Measurements from ENCODE around the gene CFAP141. TPM values are rescaled to one million over a fixed set of nuclear protein-coding genes. Genes with fewer than 3 reads are reported as not detected.
"Not testable (repeated sequence)": the region's sequence is repeated elsewhere in the genome, so short reads cannot be mapped to it uniquely, and the experiment has no call there.

CFAP141 gene
- total RNA-seq, 1 experiment from 2014 or later, result not detected

GRCh38 chr1:154220970-154221277, 14.8 kb upstream of the CFAP141 start:
- Histone ChIP-seq H3K27me3 (ENCODE audit: control insufficient read depth, insufficient read depth, low read length) (no peaks in the 10 kb centered on the region), H3K4me3 (ENCODE audit: insufficient read depth, low read depth, low read length) (peak overlapping the region; percentile 93), H3K36me3 (replicated peaks; ENCODE audit: control insufficient read depth, insufficient read depth, low read length) (peaks cover 15% of the 10 kb centered on the region)
- no peak for DNase-seq

GRCh38 chr1:154220071-154220969, 14.2 kb upstream of the CFAP141 start, which contains the start of gene UBAP2L:
UBAP2L (plus strand) TSS chr1:154220955; CDS start chr1:154225124, 4,169 bp downstream.
- Histone ChIP-seq H3K4me3 (ENCODE audit: insufficient read depth, low read depth, low read length) (peak within 1 kb of the TSS; percentile 99), H3K27me3 (ENCODE audit: control insufficient read depth, insufficient read depth, low read length) (no peaks in the 10 kb centered on the region), H3K36me3 (replicated peaks; ENCODE audit: control insufficient read depth, insufficient read depth, low read length) (peaks cover 12% of the 10 kb centered on the region)
- peak; percentile 96 for DNase-seq

GRCh38 chr1:154219541-154219940, 13.4 kb upstream of the CFAP141 start:
- Histone ChIP-seq H3K4me3 (ENCODE audit: insufficient read depth, low read depth, low read length) (peak overlapping the region; percentile 99), H3K36me3 (replicated peaks; ENCODE audit: control insufficient read depth, insufficient read depth, low read length) (peaks cover 10% of the 10 kb centered on the region), H3K27me3 (ENCODE audit: control insufficient read depth, insufficient read depth, low read length) (no peaks in the 10 kb centered on the region)
- no peak for DNase-seq

- H3K4me3 ChIP-seq (ENCODE audit: insufficient read depth, low read depth, low read length), result no peak overlapping the region
- H3K27me3 ChIP-seq (ENCODE audit: control insufficient read depth, insufficient read depth, low read length), result no peaks in the 10 kb centered on the region
- DNase-seq, result no peak
- peaks cover 15% of the 10 kb centered on the region for H3K36me3 ChIP-seq (replicated peaks; ENCODE audit: control insufficient read depth, insufficient read depth, low read length)
Observed at GRCh38 chr1:154218545-154218944, 12.4 kb upstream of the CFAP141 start.

- Histone ChIP-seq H3K27me3 (ENCODE audit: control insufficient read depth, insufficient read depth, low read length) (no peaks in the 10 kb centered on the region), H3K4me3 (ENCODE audit: insufficient read depth, low read depth, low read length) (no peak overlapping the region), H3K36me3 (replicated peaks; ENCODE audit: control insufficient read depth, insufficient read depth, low read length) (peaks cover 31% of the 10 kb centered on the region)
- no peak for DNase-seq
Observed at GRCh38 chr1:154213274-154213673, 7.1 kb upstream of the CFAP141 start.

GRCh38 chr1:154212083-154212482, 6.0 kb upstream of the CFAP141 start:
- DNase-seq, result no peak
- H3K36me3 ChIP-seq (replicated peaks; ENCODE audit: control insufficient read depth, insufficient read depth, low read length), result peaks cover 35% of the 10 kb centered on the region
- no peaks in the 10 kb centered on the region for H3K27me3 ChIP-seq (ENCODE audit: control insufficient read depth, insufficient read depth, low read length)
- H3K4me3 ChIP-seq (ENCODE audit: insufficient read depth, low read depth, low read length), result no peak overlapping the region

- no peak overlapping the region for H3K4me3 ChIP-seq (ENCODE audit: insufficient read depth, low read depth, low read length)
- no peaks in the 10 kb centered on the region for H3K27me3 ChIP-seq (ENCODE audit: control insufficient read depth, insufficient read depth, low read length)
- DNase-seq, result no peak
- H3K36me3 ChIP-seq (replicated peaks; ENCODE audit: control insufficient read depth, insufficient read depth, low read length), result peaks cover 40% of the 10 kb centered on the region
Observed at GRCh38 chr1:154208677-154209388, 2.7 kb upstream of the CFAP141 start.

- Histone ChIP-seq H3K4me3 (ENCODE audit: insufficient read depth, low read depth, low read length) (no peak overlapping the region), H3K27me3 (ENCODE audit: control insufficient read depth, insufficient read depth, low read length) (no peaks in the 10 kb centered on the region), H3K36me3 (replicated peaks; ENCODE audit: control insufficient read depth, insufficient read depth, low read length) (peaks cover 27% of the 10 kb centered on the region)
- DNase-seq, result no peak
Observed at GRCh38 chr1:154207262-154207661, 1.1 kb upstream of the CFAP141 start.

GRCh38 chr1:154205778-154206177, 355 bp downstream of the CFAP141 start:
- H3K27me3 ChIP-seq (ENCODE audit: control insufficient read depth, insufficient read depth, low read length); DNase-seq; H3K4me3 ChIP-seq (ENCODE audit: insufficient read depth, low read depth, low read length): not testable (repeated sequence)
- peaks cover 22% of the 10 kb centered on the region for H3K36me3 ChIP-seq (replicated peaks; ENCODE audit: control insufficient read depth, insufficient read depth, low read length)

- Histone ChIP-seq H3K27me3 (ENCODE audit: control insufficient read depth, insufficient read depth, low read length) (no peaks in the 10 kb centered on the region; the same call in 1 of the 2 replicates), H3K4me3 (ENCODE audit: insufficient read depth, low read depth, low read length) (no peak overlapping the region), H3K36me3 (replicated peaks; ENCODE audit: control insufficient read depth, insufficient read depth, low read length) (no peaks in the 10 kb centered on the region)
- DNase-seq, result no peak
Observed at GRCh38 chr1:154199563-154199879, 6.6 kb downstream of the CFAP141 start.

- Histone ChIP-seq H3K36me3 (replicated peaks; ENCODE audit: control insufficient read depth, insufficient read depth, low read length) (no peaks in the 10 kb centered on the region), H3K4me3 (ENCODE audit: insufficient read depth, low read depth, low read length) (no peak overlapping the region), H3K27me3 (ENCODE audit: control insufficient read depth, insufficient read depth, low read length) (no peaks in the 10 kb centered on the region; the same call in 1 of the 2 replicates)
- peak; percentile 80 for DNase-seq
Observed at GRCh38 chr1:154198756-154199562, 7.2 kb downstream of the CFAP141 start.

GRCh38 chr1:154193821-154194220, 12.3 kb downstream of the CFAP141 start:
- no peak for DNase-seq
- H3K36me3 ChIP-seq (replicated peaks; ENCODE audit: control insufficient read depth, insufficient read depth, low read length), result no peaks in the 10 kb centered on the region

GRCh38 chr1:154192476-154192875, 13.7 kb downstream of the CFAP141 start:
- H3K36me3 ChIP-seq (replicated peaks; ENCODE audit: control insufficient read depth, insufficient read depth, low read length), result no peaks in the 10 kb centered on the region
- H3K4me3 ChIP-seq (ENCODE audit: insufficient read depth, low read depth, low read length), result no peak overlapping the region
- DNase-seq, result no peak
- no peaks in the 10 kb centered on the region; the same call in 1 of the 2 replicates for H3K27me3 ChIP-seq (ENCODE audit: control insufficient read depth, insufficient read depth, low read length)

More at GRCh38 chr1:154193821-154194220, 12.3 kb downstream of the CFAP141 start:
- Histone ChIP-seq H3K4me3 (ENCODE audit: insufficient read depth, low read depth, low read length) (no peak overlapping the region), H3K27me3 (ENCODE audit: control insufficient read depth, insufficient read depth, low read length) (no peaks in the 10 kb centered on the region; the same call in 1 of the 2 replicates)

GRCh38 chr1:154191990-154192461, 14.1 kb downstream of the CFAP141 start, which contains the start of gene TPM3:
TPM3 (minus strand) TSS chr1:154192100; CDS start chr1:154192018, 82 bp downstream.
- no peak within 1 kb of the TSS for H3K4me3 ChIP-seq (ENCODE audit: insufficient read depth, low read depth, low read length)
- no peaks in the 10 kb centered on the region for H3K36me3 ChIP-seq (replicated peaks; ENCODE audit: control insufficient read depth, insufficient read depth, low read length)
- no peaks in the 10 kb centered on the region; the same call in 1 of the 2 replicates for H3K27me3 ChIP-seq (ENCODE audit: control insufficient read depth, insufficient read depth, low read length)
- no peak for DNase-seq

Measured in H7 (cell line).